SW 1271 (cell line): Measurements from ENCODE around the gene KIF26A.

Experiments used
- DNase-seq, 2 experiments: peaks; one replicate each; lab custom pipeline; 2025; lab: John Stamatoyannopoulos, UW

Gene KIF26A

GRCh38 chr14:104209985-104210816, 71.8 kb downstream of the KIF26A start:
- DNase-seq = no peak

DNA sequence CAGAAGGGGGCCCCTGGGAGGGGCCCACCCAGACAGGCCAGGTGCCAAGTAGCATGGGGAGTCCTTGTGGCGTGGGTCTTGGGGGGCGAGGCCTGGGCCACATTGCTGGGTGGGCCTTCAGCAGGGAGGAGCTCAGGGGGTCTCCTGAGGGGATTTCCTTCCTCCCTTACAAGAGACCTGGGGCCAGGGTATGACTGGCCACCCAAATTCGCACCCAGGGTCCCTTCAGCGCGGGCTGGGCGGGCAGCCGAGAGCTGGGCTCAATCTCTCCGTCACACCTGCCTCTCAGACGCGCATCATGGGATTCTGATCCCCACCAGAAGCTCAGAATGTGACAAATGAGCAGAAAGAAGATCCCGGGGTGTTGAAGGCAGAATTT, 72.4 kb downstream of the KIF26A start:
- no peak for DNase-seq

DNA sequence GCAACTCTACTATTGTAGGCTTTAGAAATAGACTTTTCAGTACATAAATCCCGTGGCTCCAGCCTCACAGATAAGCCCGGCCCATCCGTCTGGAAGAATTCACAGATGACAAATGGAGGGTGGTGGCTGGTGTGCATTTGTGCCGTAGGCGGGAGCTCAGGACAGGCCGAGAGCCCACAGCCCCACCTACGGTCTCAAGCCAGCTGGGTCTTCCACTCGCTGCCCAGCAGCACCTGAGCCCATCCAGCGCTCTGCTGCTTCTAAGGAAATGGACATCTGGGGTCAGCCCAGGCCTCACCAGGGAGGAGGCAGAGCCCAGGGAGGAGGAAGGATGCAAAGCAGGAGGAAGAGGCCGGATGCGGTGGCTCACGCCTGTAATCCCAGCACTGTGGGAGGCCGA, 72.8 kb downstream of the KIF26A start:
- no peak for DNase-seq

- no peak for DNase-seq
These were observed 73.4 kb downstream of the KIF26A start for GRCh38 chr14:104211741-104212140.

DNA sequence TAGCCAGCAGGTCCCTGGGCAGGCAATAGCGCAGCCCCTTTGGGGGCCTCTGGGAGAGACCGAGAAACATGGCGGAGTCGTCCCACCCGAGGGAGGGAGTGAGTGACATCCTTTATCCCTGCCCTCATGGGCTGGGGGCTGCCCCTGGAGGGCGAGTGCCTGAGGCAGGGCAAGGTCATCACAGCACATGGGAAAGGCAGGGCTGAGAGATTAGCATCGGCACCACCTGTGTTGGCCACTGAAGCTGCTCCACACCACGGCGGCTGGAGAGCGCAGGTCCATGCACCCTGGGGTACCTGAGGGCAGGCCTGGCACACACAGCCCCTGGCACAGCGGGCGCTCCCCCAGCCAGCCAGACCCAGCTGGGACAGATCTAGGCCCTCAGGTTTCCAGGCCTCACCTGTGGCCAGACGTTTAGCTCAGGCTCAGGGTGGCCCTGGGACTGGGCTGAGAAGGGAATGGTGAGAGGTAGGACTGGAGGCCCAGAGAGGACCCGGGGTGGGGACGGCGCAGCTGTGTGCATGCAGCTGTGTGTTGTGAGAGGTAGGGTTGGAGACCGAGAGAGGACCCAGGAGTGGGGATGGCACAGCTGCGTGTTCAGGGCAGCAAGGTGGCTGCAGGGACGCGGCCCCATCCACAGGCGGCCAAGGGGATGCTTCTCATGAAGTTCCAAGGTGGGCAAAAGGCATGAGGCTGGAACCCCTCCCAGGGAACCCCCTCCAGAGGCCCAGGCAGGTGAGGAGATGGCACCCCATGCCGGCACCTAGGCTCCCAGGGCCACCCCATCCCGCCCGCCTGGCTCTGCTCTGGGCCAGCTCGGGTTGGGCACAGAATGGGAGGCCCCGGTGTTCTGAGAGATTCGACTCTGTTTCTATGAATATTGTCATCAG, 74.1 kb downstream of the KIF26A start:
- no peak for DNase-seq

GRCh38 chr14:104213301-104214034, 75.1 kb downstream of the KIF26A start:
- DNase-seq = no peak

DNA sequence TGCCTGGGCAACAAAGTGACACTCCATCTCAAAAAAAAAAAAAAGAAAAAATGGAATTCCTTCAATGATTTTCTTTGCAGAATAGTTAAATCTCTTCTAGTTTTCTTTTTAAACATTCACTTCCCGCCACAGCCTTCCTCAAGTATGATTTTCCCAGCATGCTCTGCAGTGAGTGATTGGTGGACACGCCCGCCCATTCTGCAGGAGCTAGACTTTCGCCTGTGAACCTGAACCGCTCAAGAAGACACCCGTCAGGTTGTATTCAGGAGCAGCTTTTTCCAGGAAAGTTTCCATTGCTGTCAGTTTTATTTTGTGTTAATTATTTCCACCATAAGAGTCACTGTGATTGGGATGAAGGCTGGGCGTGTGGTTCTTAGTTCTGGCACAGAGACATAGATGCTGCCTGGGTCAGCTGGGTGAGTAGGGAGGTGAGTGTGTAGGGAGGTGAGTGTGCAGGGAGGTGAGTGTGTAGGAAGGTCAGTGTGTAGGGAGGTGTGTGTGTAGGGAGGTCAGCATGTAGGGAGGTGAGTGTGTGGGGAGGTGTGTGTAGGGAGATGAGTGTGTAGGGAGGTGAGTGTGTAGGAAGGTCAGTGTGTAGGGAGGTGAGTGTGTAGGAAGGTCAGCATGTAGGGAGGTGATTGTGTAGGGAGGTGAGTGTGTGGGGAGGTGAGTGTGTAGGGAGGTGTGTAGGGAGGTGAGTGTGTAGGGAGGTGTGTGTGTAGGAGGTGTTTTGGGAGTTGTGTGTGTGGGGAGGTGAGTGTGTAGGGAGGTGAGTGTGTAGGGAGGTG, 76.2 kb downstream of the KIF26A start:
- DNase-seq = no peak

DNA sequence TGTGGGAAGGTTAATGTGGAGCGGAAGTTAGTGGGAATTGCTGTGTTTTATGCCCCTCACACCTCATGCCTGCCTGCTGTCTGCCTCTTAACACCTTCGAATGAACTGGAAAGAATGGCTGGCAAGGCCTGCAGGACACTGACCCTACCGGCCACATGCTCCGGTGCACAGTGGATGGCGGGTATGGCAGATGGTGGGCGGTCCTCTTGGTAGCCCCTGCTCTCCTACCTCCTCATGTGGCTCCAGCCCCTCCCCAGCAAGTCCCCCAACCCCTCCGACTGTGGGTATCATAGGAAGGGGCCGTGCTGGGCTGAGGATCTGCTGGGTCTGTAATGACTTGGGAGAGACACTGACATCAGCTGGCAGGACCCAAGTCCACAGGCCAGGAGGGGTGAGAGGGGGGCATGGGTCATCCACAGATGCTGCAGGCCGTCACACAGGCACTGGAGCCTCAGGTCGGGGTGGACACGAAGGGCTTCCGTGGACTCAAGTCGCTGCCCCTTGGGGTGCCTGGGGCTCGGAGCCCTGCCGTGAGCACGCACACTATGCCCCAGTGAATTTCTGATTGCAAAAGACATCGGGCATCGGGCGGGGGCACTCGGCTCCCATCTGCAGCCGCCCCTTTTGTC, 77.4 kb downstream of the KIF26A start:
- DNase-seq = no peak

DNA sequence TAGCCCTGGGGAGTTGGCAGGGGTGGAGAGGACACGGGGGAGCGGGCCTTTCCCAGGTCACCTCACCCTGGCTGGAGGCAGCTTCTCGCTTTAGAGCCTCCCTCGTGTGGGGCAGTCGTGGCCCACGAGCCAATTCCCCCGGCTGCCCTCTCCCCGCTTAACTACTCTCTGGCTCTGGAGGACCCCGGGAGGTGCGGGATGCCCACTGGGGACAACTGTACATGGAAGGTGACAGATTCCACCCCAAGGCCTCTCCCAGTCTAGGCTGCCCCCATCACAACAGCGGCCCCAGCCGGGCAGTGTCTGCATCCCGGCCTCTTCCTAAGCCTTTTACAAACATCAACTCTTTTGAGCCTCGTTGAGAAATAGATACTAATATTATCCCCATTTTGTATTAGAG, 78.1 kb downstream of the KIF26A start:
- no peak for DNase-seq

DNA sequence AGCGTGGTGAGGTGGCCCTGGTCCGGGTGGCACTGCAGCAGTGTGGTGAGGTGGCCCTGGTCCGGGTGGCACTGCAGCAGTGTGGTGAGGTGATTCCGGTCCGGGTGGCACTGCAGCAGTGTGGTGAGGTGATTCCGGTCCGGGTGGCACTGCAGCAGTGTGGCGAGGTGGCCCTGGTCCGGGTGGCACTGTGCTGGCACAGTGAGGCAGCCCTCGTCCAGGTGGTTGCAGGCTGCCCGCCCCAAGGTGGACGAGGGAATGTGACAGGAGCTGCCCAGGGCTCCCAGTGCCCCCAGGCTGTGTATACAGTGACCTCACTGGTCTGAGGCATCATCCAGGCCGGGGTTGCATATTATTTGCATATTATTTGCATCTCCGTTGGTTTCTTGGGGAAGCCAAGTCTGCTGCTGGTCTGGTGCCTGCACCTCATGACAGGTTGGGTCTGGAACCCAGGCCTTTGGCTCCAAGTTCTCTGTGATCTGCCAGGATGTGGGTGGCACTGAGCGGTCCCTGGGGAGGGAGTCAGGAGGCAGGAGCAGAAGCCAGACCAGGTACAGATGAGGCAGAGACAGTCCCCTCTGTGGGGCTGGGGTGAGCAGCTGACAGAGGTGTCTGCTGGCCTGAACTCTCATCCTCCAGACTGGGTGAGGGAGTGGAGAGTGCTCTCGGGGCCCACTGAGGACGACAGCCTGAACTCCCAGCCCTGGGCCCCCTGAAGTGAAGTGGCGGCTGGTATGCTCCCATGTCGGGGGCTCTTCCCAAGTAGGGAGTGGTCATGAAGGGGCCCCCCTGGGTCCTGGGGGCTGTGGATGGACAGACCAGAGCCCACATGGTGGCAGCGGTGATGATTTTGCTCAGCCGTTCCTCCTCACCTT, 79.3 kb downstream of the KIF26A start:
- DNase-seq = no peak

DNA sequence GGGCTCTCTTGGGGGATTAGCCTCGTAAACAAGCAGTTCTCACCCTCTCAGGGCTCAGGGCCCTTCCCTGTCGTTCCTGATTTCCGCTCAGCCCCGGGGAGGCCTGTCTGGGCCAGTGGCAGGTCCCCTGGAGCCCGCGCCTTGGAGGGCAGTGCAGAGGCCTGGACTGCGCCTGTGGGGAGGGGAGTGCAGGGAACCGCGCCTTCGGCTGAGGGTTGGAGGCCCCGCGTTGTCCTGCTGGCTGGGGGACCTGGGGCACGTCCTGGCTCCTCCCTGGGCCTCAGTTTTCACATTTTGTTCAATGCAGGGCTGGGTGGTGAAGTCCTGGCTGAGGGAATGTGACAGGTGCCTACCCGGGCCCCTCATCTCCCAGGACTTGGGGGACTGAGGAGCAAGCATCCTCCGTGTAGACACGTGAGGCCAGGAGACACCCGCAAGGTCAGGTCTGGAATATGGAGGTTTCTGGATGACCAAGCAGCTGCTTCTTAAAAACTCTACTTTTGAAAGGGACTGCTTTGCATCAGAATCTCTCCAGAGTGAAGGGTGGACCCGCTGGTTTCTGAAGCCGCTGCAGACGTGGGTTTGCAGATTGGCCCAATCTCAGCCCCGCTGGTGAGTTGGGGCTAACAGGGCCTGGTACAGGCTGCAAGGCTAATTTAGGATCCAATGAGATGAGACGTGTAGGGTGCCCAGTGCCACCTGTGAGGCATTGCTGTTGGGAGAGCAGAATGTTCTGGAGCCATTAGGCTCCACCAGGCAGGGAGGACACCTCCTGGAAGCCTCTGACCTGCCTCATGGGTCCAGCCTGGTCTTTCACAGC, 80.2 kb downstream of the KIF26A start:
- DNase-seq = no peak

GRCh38 chr14:104219731-104220214, 81.4 kb downstream of the KIF26A start:
- DNase-seq = no peak

GRCh38 chr14:104220215-104221070, 82.1 kb downstream of the KIF26A start:
- DNase-seq = no peak

- no peak for DNase-seq
These were observed 82.8 kb downstream of the KIF26A start for GRCh38 chr14:104221071-104221625.

DNA sequence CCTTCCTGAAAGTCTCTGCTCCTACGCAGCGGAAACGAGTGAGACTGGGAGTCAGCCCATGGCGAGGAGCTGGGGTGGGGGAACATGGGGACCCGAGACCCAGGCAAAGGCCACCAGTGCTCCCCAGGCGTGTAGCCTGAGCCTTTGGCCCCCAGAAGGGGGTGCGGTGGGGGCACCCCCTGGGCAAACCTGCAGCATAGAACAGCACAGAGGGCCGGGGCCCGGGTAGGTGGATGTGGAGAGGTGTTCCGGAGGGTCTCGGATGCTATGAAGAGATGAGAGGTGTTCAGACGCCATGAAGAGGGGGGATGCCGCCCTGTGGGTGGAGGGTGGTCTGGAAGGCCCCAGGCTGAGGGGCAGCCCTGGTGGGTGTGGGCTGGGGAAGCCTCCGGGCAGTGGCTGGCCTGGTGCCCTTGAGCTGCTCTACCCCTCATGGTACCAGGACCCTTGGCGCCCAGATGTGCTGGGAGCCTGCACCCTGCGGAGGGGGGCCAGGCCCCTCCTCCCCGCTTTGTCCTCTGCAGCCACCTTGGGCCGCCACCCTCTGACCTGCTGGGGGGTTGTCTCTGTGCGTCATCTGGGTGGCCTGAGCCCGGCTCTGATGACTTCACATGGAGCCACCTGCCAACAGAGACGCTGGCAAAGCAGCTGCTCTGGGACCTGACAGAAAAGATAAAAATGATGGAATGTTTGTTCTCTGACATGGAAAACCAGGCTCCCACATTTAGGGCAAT, 83.4 kb downstream of the KIF26A start:
- no peak for DNase-seq

DNA sequence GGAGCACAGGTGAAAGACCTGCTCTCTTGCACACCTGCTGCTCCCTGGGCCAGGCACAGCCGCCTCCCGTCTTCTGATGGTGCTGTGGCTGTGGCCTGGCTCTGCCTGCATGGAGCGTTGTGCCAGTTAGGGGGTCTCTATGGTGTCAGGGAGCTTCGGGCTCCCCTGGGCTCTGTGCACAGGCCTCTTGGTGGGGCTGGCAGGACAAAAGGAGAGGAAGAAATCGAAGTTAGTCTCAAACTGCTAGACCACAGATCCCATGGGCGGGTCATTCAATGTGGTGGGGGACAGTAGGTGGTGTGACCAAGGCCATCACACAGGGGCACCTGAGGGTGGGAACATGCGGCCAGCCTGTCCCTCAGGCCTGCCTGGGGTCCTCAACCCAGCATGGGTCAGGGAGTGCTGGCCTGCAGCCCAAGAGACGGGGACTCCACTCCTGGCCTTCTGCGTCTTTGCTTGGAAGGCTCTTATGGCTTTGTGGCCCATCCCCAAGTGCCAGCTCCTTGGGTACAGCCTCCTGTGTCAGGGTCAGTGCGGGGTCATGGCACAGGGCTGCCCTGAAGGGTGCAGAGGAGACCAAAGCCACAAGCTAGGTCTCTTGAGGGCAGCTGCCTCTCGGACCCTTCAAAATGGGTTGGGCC, 84.1 kb downstream of the KIF26A start:
- no peak for DNase-seq
